Measurements from ENCODE around the gene ZBTB12. TPM values are rescaled to one million over a fixed set of nuclear protein-coding genes. Genes with fewer than 3 reads are reported as not detected.
A peak's percentile ranks its signal among the peaks of the same experiment; 100 is the strongest.
"Not testable (repeated sequence)": the region's sequence is repeated elsewhere in the genome, so short reads cannot be mapped to it uniquely, and the experiment has no call there.

Gene ZBTB12
- total and polyA plus RNA-seq, 4 experiments from 2014 or later = 2.4 to 2.5 TPM; not detected in 2

DNA sequence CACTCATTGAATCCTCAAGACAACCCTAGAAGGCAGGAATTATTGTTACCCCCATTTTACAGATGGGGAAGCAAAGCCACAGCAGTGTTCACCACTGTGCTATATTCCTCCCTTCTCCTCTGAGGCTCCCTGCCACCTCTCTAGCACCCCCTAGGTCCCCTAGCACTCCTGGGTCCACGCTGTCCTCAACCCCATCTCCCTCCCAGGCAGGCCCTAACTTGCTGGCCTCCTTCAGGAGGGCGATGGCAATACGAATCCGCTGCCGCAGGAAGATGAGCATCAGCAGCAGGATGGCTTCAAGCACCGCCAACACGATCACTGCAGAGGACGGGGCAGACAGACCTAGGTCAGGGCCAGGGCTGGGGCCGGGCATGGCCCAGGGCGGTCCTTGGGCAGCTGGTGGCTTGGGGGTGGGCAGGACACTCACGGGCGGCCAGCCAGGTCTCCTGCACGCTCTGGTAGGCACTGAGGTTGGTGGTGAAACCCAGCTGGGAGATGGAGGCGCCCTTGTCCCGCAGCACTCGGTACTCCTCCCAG, 31.4 kb downstream of the ZBTB12 start:
- H3K9me3 Mint-ChIP-seq = no peaks in the 10 kb centered on the region
- no peaks in the 10 kb centered on the region for H3K36me3 ChIP-seq (ENCODE audit: insufficient read depth, low read length)
- peaks cover 0 to 3% of the 10 kb centered on the region in 2 donors for H3K27me3 Mint-ChIP-seq
- intact Hi-C loops (cut with micrococcal nuclease) = no loop called here
- no peak overlapping the region for H3K27ac ChIP-seq (ENCODE audit: low read depth, low read length)
- H3K36me3 Mint-ChIP-seq = no peaks in the 10 kb centered on the region
- DNase-seq = no peak
- CTCF ChIA-PET (ENCODE audit: partially characterized antibody) = no interaction called here
- no peak overlapping the region for H3K4me3 Mint-ChIP-seq
- no peak overlapping the region for H3K27ac Mint-ChIP-seq
- no peaks in the 10 kb centered on the region for H3K9me3 ChIP-seq (ENCODE audit: control insufficient read depth in 1 of 2, low read length in 2 of 2)
- no peaks in the 10 kb centered on the region for H3K4me1 ChIP-seq (ENCODE audit: insufficient read depth, low read length)
- peaks cover 0 to 6% (median 3%) of the 10 kb centered on the region in 4 donors for H3K4me1 Mint-ChIP-seq
- POLR2A ChIA-PET (ENCODE audit: partially characterized antibody) = no interaction called here
- H3K4me3 ChIP-seq (ENCODE audit: low read length in 2 of 2) = no peak overlapping the region
- H3K27me3 ChIP-seq (ENCODE audit: insufficient read depth, low read length) = no peaks in the 10 kb centered on the region

DNA sequence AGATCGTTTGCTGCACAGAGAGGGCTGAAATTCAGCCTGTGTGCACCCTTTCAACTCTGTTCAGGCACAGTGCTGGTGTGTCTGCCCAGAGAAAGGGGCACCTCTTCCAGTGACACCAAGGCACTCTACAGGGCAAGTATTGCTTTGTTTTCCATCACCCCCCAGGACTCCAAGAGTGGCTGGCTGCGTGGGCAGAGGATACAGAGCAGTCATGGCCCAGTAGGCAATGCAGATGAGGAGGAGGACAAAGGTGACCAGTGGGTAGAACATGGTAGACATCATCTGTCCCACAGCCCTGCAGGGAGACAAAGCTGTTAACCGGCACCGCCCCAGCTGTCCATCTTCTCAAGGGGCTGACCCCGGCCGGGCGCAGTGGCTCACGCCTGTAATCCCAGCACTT, 32.5 kb downstream of the ZBTB12 start:
- Histone ChIP-seq H3K27me3 (ENCODE audit: insufficient read depth, low read length) (no peaks in the 10 kb centered on the region), H3K4me1 (ENCODE audit: insufficient read depth, low read length) (no peaks in the 10 kb centered on the region), H3K9me3 (ENCODE audit: control insufficient read depth in 1 of 2, low read length in 2 of 2) (no peaks in the 10 kb centered on the region), H3K4me3 (ENCODE audit: low read length in 2 of 2) (no peak overlapping the region), H3K27ac (ENCODE audit: low read depth, low read length) (no peak overlapping the region), H3K36me3 (ENCODE audit: insufficient read depth, low read length) (no peaks in the 10 kb centered on the region)
- H3K9me3 Mint-ChIP-seq = peaks cover 0 to 2% (median 0%) of the 10 kb centered on the region in 8 donors
- H3K27ac Mint-ChIP-seq = no peak overlapping the region
- no peak overlapping the region for H3K4me3 Mint-ChIP-seq
- peaks cover 1 to 8% (median 4%) of the 10 kb centered on the region in 4 donors for H3K4me1 Mint-ChIP-seq
- CTCF ChIA-PET (ENCODE audit: partially characterized antibody) = interaction anchor here (1.4 kb wide), 1 partner anchor 35 kb away, joined by 3 read pairs; no protein-coding TSS in a partner anchor
- peaks cover 0 to 3% of the 10 kb centered on the region in 2 donors for H3K27me3 Mint-ChIP-seq
- H3K36me3 Mint-ChIP-seq = no peaks in the 10 kb centered on the region
- POLR2A ChIA-PET (ENCODE audit: partially characterized antibody) = no interaction called here
- DNase-seq = no peak
- intact Hi-C loops (cut with micrococcal nuclease) = no loop called here

DNA sequence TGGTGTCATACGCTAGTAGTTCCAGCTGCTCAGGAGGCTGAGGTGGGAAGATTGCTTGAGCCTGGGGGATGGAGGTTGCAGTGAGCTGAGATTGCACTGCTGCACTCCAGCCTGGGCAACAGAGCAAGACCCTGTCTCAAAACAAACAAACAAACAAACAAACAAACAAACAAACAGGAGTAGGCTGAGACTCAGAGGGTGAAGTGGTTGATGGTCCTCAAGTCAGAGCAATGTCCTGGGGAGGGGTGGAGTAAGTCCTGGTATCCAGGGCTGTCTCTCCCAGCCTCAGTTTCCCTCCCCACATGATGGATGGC, 33.3 kb downstream of the ZBTB12 start:
- H3K9me3 ChIP-seq (ENCODE audit: control insufficient read depth in 1 of 2, low read length in 2 of 2); H3K4me1 ChIP-seq (ENCODE audit: insufficient read depth, low read length); H3K36me3 Mint-ChIP-seq; intact Hi-C loops (cut with micrococcal nuclease); DNase-seq; H3K36me3 ChIP-seq (ENCODE audit: insufficient read depth, low read length); POLR2A ChIA-PET (ENCODE audit: partially characterized antibody); H3K27ac ChIP-seq (ENCODE audit: low read depth, low read length); H3K9me3 Mint-ChIP-seq; H3K27me3 Mint-ChIP-seq; H3K4me1 Mint-ChIP-seq; H3K4me3 Mint-ChIP-seq; H3K27me3 ChIP-seq (ENCODE audit: insufficient read depth, low read length); H3K4me3 ChIP-seq (ENCODE audit: low read length in 2 of 2): not testable (repeated sequence)
- peak overlapping the region in 1 of 7 donors; percentile 70 for H3K27ac Mint-ChIP-seq
- CTCF ChIA-PET (ENCODE audit: partially characterized antibody) = interaction anchor here (1.4 kb wide), 1 partner anchor 34 kb away, joined by 3 read pairs; no protein-coding TSS in a partner anchor

DNA sequence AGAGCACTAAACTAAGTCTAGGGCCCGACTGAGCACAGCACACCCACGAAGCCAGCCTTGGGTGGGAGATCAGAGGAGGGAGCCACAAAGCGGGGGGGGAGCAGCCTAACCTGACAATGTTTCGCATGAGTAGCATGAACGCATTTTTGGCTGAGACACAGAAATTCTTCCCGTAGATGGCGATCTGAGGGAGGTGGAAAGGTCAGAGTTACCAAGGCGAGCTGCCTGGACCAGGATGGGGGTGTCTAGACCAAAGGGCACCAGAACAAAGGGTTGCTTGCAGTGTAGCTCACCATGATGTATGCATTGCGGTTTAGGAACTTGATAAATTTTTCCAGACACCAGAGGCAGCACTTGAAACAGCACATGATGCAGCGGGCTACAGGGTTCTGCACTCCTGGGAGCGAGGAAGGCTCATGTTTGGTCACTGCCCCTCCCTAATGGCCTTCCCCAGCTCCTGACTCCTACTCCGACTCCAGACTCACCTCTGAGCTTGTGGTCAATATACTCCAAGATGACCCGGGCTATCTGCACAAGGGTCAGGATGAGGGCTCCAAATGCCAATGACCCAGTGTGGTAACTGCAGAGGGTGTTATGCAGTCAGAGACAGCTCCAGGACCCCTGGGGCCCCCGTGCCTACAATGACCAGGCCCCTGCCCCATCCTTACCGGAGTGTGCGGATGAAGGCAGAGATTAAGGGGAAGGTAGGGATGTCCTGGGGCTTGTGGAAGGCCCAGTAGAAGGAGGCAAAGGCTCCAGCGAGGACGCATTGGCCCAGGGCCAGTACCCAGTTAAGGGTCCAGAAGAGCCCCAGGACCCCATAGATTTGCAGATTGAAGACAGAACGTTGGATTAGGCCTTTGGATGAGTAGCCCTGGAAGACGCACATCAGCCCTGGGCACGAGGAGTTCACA, 36.4 kb downstream of the ZBTB12 start:
- Mint-ChIP-seq H3K4me1 (peaks cover 14 to 33% (median 23%) of the 10 kb centered on the region in 4 donors), H3K36me3 (peaks cover 0 to 16% of the 10 kb centered on the region in 2 donors), H3K9me3 (peaks cover 0 to 2% (median 0%) of the 10 kb centered on the region in 8 donors), H3K27ac (no peak overlapping the region), H3K4me3 (peak overlapping the region in 1 of 8 donors; percentile 51), H3K27me3 (peaks cover 0 to 2% of the 10 kb centered on the region in 2 donors)
- Histone ChIP-seq H3K9me3 (ENCODE audit: control insufficient read depth in 1 of 2, low read length in 2 of 2) (no peaks in the 10 kb centered on the region), H3K27me3 (ENCODE audit: insufficient read depth, low read length) (no peaks in the 10 kb centered on the region), H3K4me1 (ENCODE audit: insufficient read depth, low read length) (peaks cover 16% of the 10 kb centered on the region), H3K4me3 (ENCODE audit: low read length in 2 of 2) (no peak overlapping the region), H3K36me3 (ENCODE audit: insufficient read depth, low read length) (no peaks in the 10 kb centered on the region), H3K27ac (ENCODE audit: low read depth, low read length) (no peak overlapping the region)
- ChIA-PET POLR2A (ENCODE audit: partially characterized antibody) (interaction anchor here (3.4 kb wide), 1 partner anchor 213 kb away, joined by 24 read pairs; the partner anchor contains the start of gene BAG6), CTCF (ENCODE audit: partially characterized antibody) (interaction anchor here (1.6 kb wide), 1 partner anchor 24 kb away, joined by 6 read pairs; no protein-coding TSS in a partner anchor)
- no peak for DNase-seq
- intact Hi-C loops (cut with micrococcal nuclease) = no loop called here

DNA sequence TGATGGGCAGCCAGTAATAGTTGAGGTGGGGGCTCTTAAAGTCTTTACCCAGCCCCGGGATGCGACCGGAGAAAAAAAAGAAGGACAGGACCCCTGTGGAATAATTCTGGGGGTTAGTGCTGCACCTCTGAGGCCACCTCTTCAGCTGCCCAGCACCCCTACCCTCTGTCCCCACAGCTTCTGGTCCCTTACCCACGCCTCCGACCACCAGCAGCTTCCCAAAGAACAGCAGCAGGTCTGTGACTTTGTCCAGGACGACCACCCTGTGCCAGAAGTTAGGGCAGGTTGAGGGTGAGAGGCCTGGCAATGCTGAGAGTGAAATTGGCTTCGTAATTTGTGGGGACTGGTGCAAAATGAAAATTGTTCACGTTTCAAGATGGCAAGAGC, 37.1 kb downstream of the ZBTB12 start:
- CTCF ChIA-PET (ENCODE audit: partially characterized antibody) = interaction anchor here (1.6 to 2.7 kb wide), 2 partner anchors 25 to 34 kb away, joined by 6 to 23 read pairs; no protein-coding TSS in a partner anchor
- Histone ChIP-seq H3K36me3 (ENCODE audit: insufficient read depth, low read length) (no peaks in the 10 kb centered on the region), H3K4me1 (ENCODE audit: insufficient read depth, low read length) (peaks cover 16% of the 10 kb centered on the region), H3K27me3 (ENCODE audit: insufficient read depth, low read length) (no peaks in the 10 kb centered on the region), H3K27ac (ENCODE audit: low read depth, low read length) (no peak overlapping the region), H3K9me3 (ENCODE audit: control insufficient read depth in 1 of 2, low read length in 2 of 2) (no peaks in the 10 kb centered on the region), H3K4me3 (ENCODE audit: low read length in 2 of 2) (no peak overlapping the region)
- Mint-ChIP-seq H3K9me3 (peaks cover 0 to 2% (median 0%) of the 10 kb centered on the region in 8 donors), H3K4me3 (peak overlapping the region in 2 of 8 donors; percentile 33 to 87), H3K36me3 (peaks cover 4 to 22% of the 10 kb centered on the region in 2 donors), H3K27me3 (peaks cover 0 to 2% of the 10 kb centered on the region in 2 donors), H3K27ac (no peak overlapping the region), H3K4me1 (peaks cover 14 to 33% (median 23%) of the 10 kb centered on the region in 4 donors)
- POLR2A ChIA-PET (ENCODE audit: partially characterized antibody) = interaction anchor here (1.4 to 3.4 kb wide), 3 partner anchors 174 to 212 kb away, joined by 4 to 24 read pairs (median 22); partner anchors contain the start of genes BAG6, CSNK2B and GPANK1
- DNase-seq = no peak
- intact Hi-C loops (cut with micrococcal nuclease) = loop anchor here (1.0 to 5.0 kb wide), 2 partner anchors 43 to 185 kb away; no protein-coding TSS in a partner anchor

DNA sequence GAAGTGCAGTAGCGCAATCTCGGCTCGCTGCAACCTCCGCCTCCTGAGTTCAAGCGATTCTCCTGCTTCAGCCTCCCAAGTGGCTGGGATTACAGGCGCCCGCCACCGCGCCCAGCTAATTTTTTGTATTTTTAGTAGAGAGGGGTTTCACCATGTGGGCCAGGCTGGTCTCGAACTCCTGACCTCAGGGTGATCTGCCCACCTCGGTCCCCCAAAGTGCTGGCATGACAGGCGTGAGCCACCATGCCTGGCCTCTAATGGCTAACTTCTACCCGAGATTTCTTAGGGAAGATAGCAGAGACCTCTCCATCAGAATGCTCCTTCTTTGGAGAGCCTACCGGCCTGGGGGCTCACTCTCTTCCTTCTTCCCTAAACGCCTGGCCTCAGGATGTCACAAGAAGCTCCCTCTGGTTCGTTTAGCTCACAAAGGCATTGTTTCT, 37.7 kb downstream of the ZBTB12 start:
- POLR2A ChIA-PET (ENCODE audit: partially characterized antibody) = interaction anchor here (0.7 to 3.4 kb wide), 15 partner anchors 24 to 211 kb away, joined by 3 to 43 read pairs (median 9); partner anchors contain the start of genes BAG6, C6orf47, CSNK2B and DDAH2
- not testable (repeated sequence) for DNase-seq; H3K27me3 ChIP-seq (ENCODE audit: insufficient read depth, low read length); H3K9me3 Mint-ChIP-seq; H3K9me3 ChIP-seq (ENCODE audit: control insufficient read depth in 1 of 2, low read length in 2 of 2); H3K27me3 Mint-ChIP-seq; H3K36me3 ChIP-seq (ENCODE audit: insufficient read depth, low read length)
- Mint-ChIP-seq H3K4me1 (peaks cover 14 to 33% (median 23%) of the 10 kb centered on the region in 4 donors), H3K36me3 (peaks cover 8 to 28% of the 10 kb centered on the region in 2 donors), H3K27ac (peak overlapping the region; percentile 94 to 98 (median 97)), H3K4me3 (peak overlapping the region; percentile 87 to 96 (median 94))
- Histone ChIP-seq H3K4me1 (ENCODE audit: insufficient read depth, low read length) (peaks cover 16% of the 10 kb centered on the region), H3K4me3 (ENCODE audit: low read length in 2 of 2) (peak overlapping the region; percentile 39 to 87), H3K27ac (ENCODE audit: low read depth, low read length) (peak overlapping the region; percentile 79)
- intact Hi-C loops (cut with micrococcal nuclease) = loop anchor here (1.0 to 5.0 kb wide), 2 partner anchors 42 to 184 kb away; no protein-coding TSS in a partner anchor
- CTCF ChIA-PET (ENCODE audit: partially characterized antibody) = interaction anchor here (0.7 to 2.7 kb wide), 4 partner anchors 25 to 242 kb away, joined by 3 to 23 read pairs (median 5); no protein-coding TSS in a partner anchor
